Activated CD4-positive, alpha-beta T cell treated with anti-CD3 and anti-CD28 coated beads for 48 hours (primary cell): ENCODE measurements around the gene C12orf60.

Experiments used
- DNase-seq: peaks from one replicate; pipeline ENCODE4 v3.0.0-alpha.2; 2020

Gene C12orf60

GRCh38 chr12:14777271-14777670, 26.2 kb upstream of the C12orf60 start:
- no peak for DNase-seq

GRCh38 chr12:14779834-14780233, 23.6 kb upstream of the C12orf60 start:
- DNase-seq, result no peak

- DNase-seq, result no peak
Observed at GRCh38 chr12:14780859-14781258, 22.6 kb upstream of the C12orf60 start.

DNA sequence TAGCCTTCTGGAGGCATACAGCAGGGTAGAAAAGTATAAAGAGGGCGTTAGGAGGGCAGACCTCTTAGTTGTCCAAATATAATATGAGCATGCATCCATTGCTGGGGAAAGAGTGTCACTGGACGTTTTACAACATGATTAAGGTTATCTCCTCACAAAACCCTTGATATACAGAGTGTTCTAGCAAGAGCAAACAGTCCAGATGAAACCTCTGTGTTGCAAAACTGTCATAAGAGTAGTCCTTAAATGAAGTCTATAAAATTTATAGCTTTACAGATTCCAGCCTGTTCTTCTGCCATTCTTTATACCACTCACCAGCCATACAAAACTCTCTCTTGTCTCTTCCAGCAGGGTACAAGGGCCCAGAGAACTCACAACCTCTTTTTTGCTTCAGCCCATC, 21.9 kb upstream of the C12orf60 start:
- no peak for DNase-seq

DNA sequence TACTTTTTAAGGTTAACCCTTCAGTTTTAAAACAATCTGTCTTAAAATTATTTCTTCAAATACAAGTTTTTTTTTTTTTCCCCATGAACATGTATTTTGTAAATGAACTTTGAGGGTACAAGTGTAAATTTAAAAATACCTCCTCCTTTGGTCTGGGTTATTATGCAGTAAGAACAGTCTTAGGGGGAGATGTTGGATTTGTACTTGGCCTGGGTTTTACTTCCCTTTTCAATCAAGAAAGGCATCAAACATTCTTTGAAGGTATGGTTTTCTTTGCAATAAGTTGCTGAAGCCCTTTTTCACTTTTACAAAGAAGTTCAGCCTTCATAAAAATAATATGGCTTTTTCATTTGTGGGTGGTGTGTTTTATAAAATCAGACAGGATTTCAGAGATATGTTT, 20.7 kb upstream of the C12orf60 start:
- DNase-seq, result no peak

- no peak for DNase-seq
Observed at GRCh38 chr12:14784471-14784870, 19.0 kb upstream of the C12orf60 start.

DNA sequence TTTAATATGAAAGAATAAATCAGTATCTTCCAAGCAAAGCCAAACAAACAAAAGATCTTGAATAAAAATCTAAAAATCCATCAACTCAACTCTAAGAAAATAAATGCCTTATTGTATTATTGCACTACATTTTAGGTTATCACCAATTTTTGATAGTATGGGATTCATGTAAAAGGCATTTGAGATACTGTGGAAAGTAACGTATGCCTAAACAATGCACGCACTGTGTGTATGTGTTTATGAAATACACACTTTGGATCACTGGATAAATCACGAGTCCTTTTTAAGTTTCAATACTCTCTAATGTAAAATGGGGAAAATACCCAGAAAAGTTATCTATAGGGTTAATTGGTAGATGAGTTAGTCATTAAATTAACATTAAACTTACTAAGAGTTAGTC, 17.9 kb upstream of the C12orf60 start:
- no peak for DNase-seq

GRCh38 chr12:14795028-14795448, 8.4 kb upstream of the C12orf60 start:
- no peak for DNase-seq

- no peak for DNase-seq
Observed at GRCh38 chr12:14802247-14802646, 1.2 kb upstream of the C12orf60 start.

DNA sequence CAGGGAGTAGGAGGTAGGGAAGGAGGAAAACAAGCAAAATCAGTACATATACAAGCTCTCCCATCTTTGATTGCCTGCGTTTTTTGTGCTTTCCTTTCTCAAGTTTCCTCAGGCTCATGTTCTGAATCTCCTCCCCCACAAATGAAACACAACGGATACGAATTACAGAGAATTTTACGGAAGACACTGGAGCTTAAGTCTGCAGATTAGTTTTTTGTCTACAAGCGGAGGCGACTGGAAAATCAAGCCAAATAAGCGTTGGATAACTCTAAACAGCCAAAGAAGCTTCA, 804 bp upstream of the C12orf60 start:
- no peak for DNase-seq

DNA sequence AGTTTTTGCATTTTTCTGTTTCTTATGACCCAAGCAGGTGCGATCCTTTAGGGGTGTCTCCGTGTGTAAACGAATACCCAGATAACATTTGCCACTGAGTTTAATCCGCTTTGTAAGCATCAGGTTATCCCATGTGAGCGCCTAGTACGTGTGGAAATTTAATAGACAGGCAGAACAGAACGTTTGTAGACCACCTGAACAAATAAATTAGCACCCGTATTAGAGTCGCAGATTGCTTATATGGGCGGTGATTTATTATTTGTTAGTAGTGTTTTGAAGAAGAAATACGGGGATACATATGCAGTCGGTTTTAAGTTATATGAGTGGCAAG, 325 bp downstream of the C12orf60 start:
- DNase-seq, result no peak

DNA sequence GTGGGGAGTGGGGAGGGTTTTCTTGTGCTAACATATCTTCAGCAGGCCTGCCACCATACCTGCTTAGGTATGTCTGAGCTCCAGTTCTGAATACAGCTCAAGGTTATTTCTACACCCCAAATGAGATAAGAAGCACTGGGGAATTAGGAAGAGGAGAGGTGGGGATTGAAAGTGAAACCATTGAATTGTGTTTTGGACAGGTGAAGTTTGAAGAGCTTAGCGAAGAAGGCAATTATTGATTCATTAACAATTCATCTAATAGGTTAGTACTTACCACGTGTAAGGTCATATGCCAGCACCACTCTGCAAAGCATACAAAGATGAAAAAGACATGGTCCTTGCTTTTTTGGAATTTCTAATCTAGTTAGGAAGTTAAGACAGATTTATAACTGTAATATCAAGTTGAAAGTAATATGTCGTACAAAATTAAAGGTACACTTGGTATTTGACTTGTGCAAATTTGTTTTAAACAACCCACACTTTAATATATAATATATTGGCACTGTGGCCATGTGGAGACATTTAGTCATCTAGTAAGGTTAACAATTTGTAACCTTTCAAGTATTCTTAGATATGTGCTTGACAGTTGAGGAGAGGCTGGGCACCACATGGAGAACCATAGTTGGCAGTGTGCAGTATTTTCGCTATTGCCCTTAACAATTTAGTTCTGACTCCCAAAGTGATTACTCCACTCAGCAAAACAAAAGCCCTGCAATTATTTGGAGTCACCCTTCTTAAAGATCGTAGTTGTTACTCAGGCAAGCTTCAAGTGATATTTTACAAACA, 6.9 kb downstream of the C12orf60 start:
- no peak for DNase-seq

GRCh38 chr12:14810953-14811483, 7.5 kb downstream of the C12orf60 start:
- no peak for DNase-seq

- DNase-seq, result no peak
Observed at GRCh38 chr12:14811486-14811885, 8.0 kb downstream of the C12orf60 start.

GRCh38 chr12:14814014-14814413, 10.5 kb downstream of the C12orf60 start, which contains the start of gene SMCO3:
TSS of gene SMCO3 (minus strand) at chr12:14814182. CDS start at chr12:14806680, 7,502 bp downstream.
- no peak for DNase-seq

DNA sequence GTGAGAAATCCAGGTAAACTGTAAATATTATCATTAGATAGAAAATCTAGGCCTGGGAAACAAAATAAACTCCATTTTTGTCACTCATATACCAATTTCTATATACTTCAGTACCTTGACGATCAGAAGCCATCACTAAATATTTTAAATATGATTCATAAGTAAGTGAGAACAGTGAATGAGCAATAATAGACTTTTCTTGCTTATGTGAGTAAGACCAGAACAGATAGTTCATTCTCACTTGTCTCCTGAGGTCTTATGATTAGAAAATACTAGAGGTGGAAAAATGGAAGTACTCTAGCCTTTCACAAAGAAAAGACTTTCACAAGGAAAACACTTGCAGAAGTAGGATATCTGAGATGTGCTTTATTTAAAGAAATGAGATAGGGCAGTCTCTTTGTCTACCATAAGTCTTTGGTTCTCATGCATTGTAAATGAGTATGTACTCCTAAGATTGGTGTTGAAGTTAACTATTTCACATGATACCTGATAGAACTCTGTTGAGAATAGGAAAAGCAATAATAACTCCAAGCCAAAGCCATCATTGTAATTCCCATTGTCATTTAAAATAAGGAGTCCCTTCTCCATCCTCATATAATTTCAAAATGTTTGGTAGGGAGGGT, 20.7 kb downstream of the C12orf60 start:
- no peak for DNase-seq

DNA sequence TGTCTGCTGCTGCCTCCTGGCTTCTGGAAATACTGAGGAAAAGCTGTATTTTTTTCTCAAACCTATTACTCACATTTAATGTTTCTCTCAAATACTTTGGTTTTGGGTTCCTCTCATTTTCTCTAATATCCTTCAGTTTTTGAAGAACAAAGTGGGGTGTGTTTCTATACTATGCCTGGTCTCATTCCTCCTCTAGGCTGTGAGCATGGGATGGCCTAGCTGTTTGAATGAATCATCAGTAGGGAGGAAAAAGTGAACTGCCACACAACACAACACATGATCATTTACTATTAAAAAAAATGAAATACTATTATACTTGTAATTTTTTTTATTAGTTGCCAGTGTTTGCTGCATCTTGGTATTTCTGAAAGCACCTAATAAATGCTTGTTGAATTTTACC, 21.8 kb downstream of the C12orf60 start:
- DNase-seq, result no peak

DNA sequence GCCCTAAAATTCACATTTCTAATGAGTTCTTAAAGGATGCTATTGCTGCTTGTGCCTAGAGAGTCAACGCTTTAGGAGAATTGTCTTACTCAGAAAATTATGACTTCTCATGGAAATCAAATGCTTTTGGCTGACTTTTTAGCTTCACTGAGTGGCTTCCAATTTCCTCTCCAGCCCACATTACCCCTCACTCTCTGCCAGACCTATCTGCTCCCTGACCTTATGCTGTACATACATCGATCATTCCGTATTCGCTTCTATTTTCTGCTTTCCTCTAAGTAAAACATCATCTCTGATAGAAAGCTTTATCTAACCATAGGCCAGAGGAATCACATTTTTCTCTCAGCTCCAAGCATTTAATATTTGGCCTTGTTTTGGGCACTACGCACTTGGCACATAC, 23.0 kb downstream of the C12orf60 start:
- no peak for DNase-seq

DNA sequence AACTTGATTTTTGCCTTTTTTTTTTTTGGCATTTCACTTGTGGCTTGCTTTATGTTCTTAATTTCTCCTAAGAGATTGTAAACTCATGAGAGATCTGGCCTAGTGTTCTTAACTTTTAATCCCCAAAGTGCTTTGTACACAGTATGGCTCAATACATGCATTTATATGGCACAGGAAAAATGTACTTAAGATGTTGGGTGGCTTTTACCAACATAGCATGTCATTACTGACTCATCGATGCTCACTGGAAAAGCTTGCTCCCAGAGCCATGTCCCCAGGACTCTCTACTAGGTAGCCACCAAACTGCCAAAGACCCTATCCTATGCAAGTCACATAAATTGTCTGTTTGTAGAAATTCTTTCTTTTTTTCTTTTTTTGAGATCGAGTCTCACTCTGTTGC, 23.6 kb downstream of the C12orf60 start:
- no peak for DNase-seq

DNA sequence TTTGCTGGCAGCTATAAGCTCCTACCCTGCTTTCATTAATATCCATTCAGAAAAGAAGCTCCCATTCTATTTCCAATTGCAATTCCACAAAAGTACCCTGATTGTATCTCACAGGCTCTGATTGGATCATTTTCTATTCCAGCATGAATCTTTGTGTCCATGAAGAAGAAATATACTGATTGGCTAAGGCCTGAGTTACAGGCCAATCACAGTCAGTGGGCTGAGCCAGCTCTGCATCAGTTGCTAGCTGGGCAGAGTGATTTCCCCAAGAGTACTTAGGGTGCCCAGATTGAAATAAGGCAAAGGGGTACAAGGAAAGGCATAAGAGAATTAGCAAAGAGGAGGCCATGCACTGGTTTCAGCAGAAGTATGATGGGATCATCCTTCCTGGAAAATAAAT, 25.4 kb downstream of the C12orf60 start:
- DNase-seq, result no peak

DNA sequence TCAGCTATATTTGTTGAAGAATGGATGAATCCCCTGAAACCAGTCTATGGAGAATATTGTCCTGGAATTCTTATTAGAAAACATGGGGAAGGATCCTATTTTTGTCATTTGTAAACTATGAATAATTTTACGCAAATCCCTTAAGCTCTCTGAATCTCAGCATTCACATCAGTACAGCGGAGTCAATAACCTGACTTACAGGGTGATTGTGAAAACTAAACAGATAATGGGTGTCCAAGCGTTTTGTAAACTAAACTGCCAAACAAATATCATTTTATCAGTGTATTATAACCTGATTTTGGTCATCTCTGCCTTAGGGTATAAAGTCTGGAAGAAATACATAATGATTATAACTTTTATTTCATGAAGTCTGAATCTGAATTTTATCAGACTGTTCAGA, 29.9 kb downstream of the C12orf60 start:
- no peak for DNase-seq

DNA sequence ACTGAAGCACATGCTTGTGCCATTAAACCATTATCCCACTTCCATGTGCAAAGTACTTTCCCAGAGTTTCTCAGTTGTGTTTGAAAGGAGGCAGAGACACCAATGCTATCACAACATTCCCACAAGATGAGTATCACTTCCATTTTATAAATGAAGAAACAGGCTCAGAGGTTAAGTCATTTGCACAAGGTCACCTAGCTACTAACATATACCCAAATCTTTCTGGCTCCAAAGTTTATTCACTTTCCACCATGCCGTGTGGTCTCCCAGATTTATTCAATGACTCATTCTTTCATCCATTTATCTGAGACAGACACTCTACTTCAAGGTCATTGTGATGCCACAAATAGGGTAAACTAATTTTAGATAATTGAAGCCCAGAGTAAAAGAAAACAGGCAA, 30.5 kb downstream of the C12orf60 start:
- DNase-seq, result no peak

- no peak for DNase-seq
Observed at GRCh38 chr12:14834509-14834908, 31.0 kb downstream of the C12orf60 start.

- DNase-seq, result no peak
Observed at GRCh38 chr12:14836336-14837210, 33.1 kb downstream of the C12orf60 start.
